NCI-H2196 (cell line): Measurements from ENCODE around the gene TTC3.
A peak's percentile ranks its signal among the peaks of the same experiment; 100 is the strongest.

Source experiments
- DNase-seq: peaks from one replicate; lab custom pipeline; 2025; ENCODE audit not compliant: unreplicated experiment; lab: John Stamatoyannopoulos, UW

TTC3 gene

GRCh38 chr21:37146320-37147235 is 73.5 kb downstream of the TTC3 start:
- DNase-seq = no peak

GRCh38 chr21:37149411-37149810 is 76.4 kb downstream of the TTC3 start:
- no peak for DNase-seq

GRCh38 chr21:37153196-37153934 is 80.3 kb downstream of the TTC3 start:
- DNase-seq = no peak

- no peak for DNase-seq
Measured at GRCh38 chr21:37153935-37154350, 80.9 kb downstream of the TTC3 start.

- DNase-seq = no peak
Measured at GRCh38 chr21:37155186-37155585, 82.1 kb downstream of the TTC3 start.

GRCh38 chr21:37157938-37158337 is 84.9 kb downstream of the TTC3 start:
- no peak for DNase-seq

GRCh38 chr21:37159053-37159776 is 86.2 kb downstream of the TTC3 start:
- no peak for DNase-seq

GRCh38 chr21:37159949-37160348 is 86.9 kb downstream of the TTC3 start:
- no peak for DNase-seq

GRCh38 chr21:37164742-37165141 is 91.7 kb downstream of the TTC3 start:
- no peak for DNase-seq

GRCh38 chr21:37165586-37165985 is 92.5 kb downstream of the TTC3 start:
- DNase-seq = no peak

GRCh38 chr21:37166733-37167132 is 93.7 kb downstream of the TTC3 start:
- peak; percentile 43 for DNase-seq

GRCh38 chr21:37168666-37169065 is 95.6 kb downstream of the TTC3 start:
- no peak for DNase-seq

- DNase-seq = no peak
Measured at GRCh38 chr21:37172646-37173045, 99.6 kb downstream of the TTC3 start.

GRCh38 chr21:37176716-37177115 is 103.7 kb downstream of the TTC3 start:
- DNase-seq = no peak

GRCh38 chr21:37181059-37181458 is 108.0 kb downstream of the TTC3 start:
- DNase-seq = no peak

GRCh38 chr21:37182222-37182621 is 109.2 kb downstream of the TTC3 start:
- DNase-seq = no peak

- no peak for DNase-seq
Measured at GRCh38 chr21:37183749-37184148, 110.7 kb downstream of the TTC3 start.

GRCh38 chr21:37184784-37185593 is 111.9 kb downstream of the TTC3 start:
- no peak for DNase-seq

GRCh38 chr21:37186983-37187382 is 113.9 kb downstream of the TTC3 start:
- no peak for DNase-seq

- no peak for DNase-seq
Measured at GRCh38 chr21:37188825-37189224, 115.8 kb downstream of the TTC3 start.

GRCh38 chr21:37192019-37192418 is 119.0 kb downstream of the TTC3 start:
- DNase-seq = no peak
